Nephron (organoid): ENCODE data around the gene KIT.

Source experiments
- H3K27ac Mint-ChIP-seq, 3 experiments: 2 replicates each; pipeline ENCODE4 v1.8.0; 2020; ENCODE audit warnings: mixed read lengths in 3 of 3, mild to moderate bottlenecking in 2 of 3, moderate library complexity in 1 of 3
- H3K27me3 Mint-ChIP-seq: 2 replicates; pipeline ENCODE4 v1.8.0; 2021; ENCODE audit warnings: low read depth, mild to moderate bottlenecking, moderate library complexity, mixed read lengths
- H3K36me3 Mint-ChIP-seq: 2 replicates; pipeline ENCODE4 v1.8.0; 2020; ENCODE audit warnings: low read depth, mixed read lengths
- H3K4me1 Mint-ChIP-seq: 2 replicates; pipeline ENCODE4 v1.8.0; 2020; ENCODE audit warnings: mixed read lengths
- H3K4me3 Mint-ChIP-seq, 3 experiments: 2 replicates each; pipeline ENCODE4 v1.8.0; 2020; ENCODE audit warnings: mild to moderate bottlenecking in 3 of 3, mixed read lengths in 3 of 3, moderate library complexity in 2 of 3
- H3K9me3 Mint-ChIP-seq: 2 replicates; pipeline ENCODE4 v1.8.0; 2020; ENCODE audit warnings: mixed read lengths
- TF ChIP-seq, protein P1 (sequence below), 3 experiments: fragments of 200-600 bp; sonication (generic); IDR thresholded peaks; one replicate each; pipeline ENCODE4 v1.5.0; 2021; ENCODE audit warnings: antibody characterized with exemption in 3 of 3; ENCODE audit not compliant: unreplicated experiment in 3 of 3

Gene KIT

GRCh38 chr4:54781756-54782155, 124.0 kb downstream of the KIT start:
- no peaks in the 10 kb centered on the region for H3K27me3 Mint-ChIP-seq
- H3K4me3 Mint-ChIP-seq, result no peak overlapping the region
- no peaks in the 10 kb centered on the region for H3K36me3 Mint-ChIP-seq
- no peaks in the 10 kb centered on the region for H3K9me3 Mint-ChIP-seq
- H3K4me1 Mint-ChIP-seq, result peaks cover 47% of the 10 kb centered on the region
- TF ChIP-seq, protein P1, sequence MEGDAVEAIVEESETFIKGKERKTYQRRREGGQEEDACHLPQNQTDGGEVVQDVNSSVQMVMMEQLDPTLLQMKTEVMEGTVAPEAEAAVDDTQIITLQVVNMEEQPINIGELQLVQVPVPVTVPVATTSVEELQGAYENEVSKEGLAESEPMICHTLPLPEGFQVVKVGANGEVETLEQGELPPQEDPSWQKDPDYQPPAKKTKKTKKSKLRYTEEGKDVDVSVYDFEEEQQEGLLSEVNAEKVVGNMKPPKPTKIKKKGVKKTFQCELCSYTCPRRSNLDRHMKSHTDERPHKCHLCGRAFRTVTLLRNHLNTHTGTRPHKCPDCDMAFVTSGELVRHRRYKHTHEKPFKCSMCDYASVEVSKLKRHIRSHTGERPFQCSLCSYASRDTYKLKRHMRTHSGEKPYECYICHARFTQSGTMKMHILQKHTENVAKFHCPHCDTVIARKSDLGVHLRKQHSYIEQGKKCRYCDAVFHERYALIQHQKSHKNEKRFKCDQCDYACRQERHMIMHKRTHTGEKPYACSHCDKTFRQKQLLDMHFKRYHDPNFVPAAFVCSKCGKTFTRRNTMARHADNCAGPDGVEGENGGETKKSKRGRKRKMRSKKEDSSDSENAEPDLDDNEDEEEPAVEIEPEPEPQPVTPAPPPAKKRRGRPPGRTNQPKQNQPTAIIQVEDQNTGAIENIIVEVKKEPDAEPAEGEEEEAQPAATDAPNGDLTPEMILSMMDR (IDR thresholded peaks at IDR 0.05; ENCODE audit: unreplicated experiment in 3 of 3), result no peak
- peak overlapping the region in 2 of 3 experiments; percentile 44 to 80 for H3K27ac Mint-ChIP-seq

GRCh38 chr4:54783402-54784110, 125.8 kb downstream of the KIT start:
- TF ChIP-seq, protein P1 (IDR thresholded peaks at IDR 0.05; ENCODE audit: unreplicated experiment in 3 of 3), result no peak
- H3K9me3 Mint-ChIP-seq, result no peaks in the 10 kb centered on the region
- H3K4me1 Mint-ChIP-seq, result peaks cover 47% of the 10 kb centered on the region
- peak overlapping the region in 1 of 3 experiments; percentile 29 for H3K4me3 Mint-ChIP-seq
- no peaks in the 10 kb centered on the region for H3K36me3 Mint-ChIP-seq
- no peaks in the 10 kb centered on the region for H3K27me3 Mint-ChIP-seq
- H3K27ac Mint-ChIP-seq, result peak overlapping the region; percentile 21 to 84 (median 80)

DNA sequence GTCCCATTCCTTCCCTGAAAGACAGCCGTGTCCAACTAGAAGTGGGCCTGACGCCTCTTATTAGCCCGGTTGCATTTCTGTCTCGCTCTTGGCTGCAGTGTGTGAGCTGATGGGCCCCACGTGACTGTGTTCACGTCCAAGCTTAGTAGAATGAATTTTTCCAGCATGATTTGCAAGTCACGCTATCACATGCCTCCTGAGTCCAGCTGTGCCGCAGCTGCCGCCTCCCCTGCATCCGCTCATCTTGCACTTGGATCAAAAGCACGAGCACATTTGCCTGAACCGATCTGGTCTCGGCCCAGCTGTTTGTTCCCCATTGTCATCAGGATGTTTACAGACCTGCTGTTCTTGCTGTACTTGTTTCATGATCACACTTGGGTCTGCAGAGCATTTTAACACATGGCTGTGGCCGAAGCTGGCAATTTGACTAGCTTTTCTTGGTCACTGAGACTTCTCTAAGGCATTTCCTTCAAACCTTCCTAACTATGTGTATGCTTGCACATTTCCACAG, 126.5 kb downstream of the KIT start:
- Mint-ChIP-seq H3K9me3 (no peaks in the 10 kb centered on the region), H3K27ac (peak overlapping the region; percentile 21 to 84 (median 80)), H3K27me3 (no peaks in the 10 kb centered on the region), H3K4me3 (peak overlapping the region in 2 of 3 experiments; percentile 8 to 29), H3K4me1 (peaks cover 44% of the 10 kb centered on the region), H3K36me3 (no peaks in the 10 kb centered on the region)
- TF ChIP-seq, protein P1 (IDR thresholded peaks at IDR 0.05; ENCODE audit: unreplicated experiment in 3 of 3), result no peak
